ENCODE results near the gene OSBP2.

OSBP2 gene

GRCh38 chr22:30780026-30780425 lies 85.4 kb downstream of the OSBP2 start:
- H3K4me3 ChIP-seq (replicated peaks; ENCODE audit: low read depth, low read length): no peak overlapping the region
- TF ChIP-seq, protein P1, sequence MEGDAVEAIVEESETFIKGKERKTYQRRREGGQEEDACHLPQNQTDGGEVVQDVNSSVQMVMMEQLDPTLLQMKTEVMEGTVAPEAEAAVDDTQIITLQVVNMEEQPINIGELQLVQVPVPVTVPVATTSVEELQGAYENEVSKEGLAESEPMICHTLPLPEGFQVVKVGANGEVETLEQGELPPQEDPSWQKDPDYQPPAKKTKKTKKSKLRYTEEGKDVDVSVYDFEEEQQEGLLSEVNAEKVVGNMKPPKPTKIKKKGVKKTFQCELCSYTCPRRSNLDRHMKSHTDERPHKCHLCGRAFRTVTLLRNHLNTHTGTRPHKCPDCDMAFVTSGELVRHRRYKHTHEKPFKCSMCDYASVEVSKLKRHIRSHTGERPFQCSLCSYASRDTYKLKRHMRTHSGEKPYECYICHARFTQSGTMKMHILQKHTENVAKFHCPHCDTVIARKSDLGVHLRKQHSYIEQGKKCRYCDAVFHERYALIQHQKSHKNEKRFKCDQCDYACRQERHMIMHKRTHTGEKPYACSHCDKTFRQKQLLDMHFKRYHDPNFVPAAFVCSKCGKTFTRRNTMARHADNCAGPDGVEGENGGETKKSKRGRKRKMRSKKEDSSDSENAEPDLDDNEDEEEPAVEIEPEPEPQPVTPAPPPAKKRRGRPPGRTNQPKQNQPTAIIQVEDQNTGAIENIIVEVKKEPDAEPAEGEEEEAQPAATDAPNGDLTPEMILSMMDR (IDR thresholded peaks at IDR 0.05; ENCODE audit: low read depth, low read length, missing control alignments): no peak
- DNase-seq (ENCODE audit: extremely low read depth, low read depth): no peak

- no peak overlapping the region for H3K4me3 ChIP-seq (replicated peaks; ENCODE audit: low read depth, low read length)
- TF ChIP-seq, protein P1 (IDR thresholded peaks at IDR 0.05; ENCODE audit: low read depth, low read length, missing control alignments): no peak
- no peak for DNase-seq (ENCODE audit: extremely low read depth, low read depth)
Observed at GRCh38 chr22:30781271-30781875, 86.7 kb downstream of the OSBP2 start.

GRCh38 chr22:30782613-30783012 lies 87.9 kb downstream of the OSBP2 start:
- TF ChIP-seq, protein P1 (IDR thresholded peaks at IDR 0.05; ENCODE audit: low read depth, low read length, missing control alignments): no peak
- DNase-seq (ENCODE audit: extremely low read depth, low read depth): no peak
- H3K4me3 ChIP-seq (replicated peaks; ENCODE audit: low read depth, low read length): no peak overlapping the region

- H3K4me3 ChIP-seq (replicated peaks; ENCODE audit: low read depth, low read length): no peak overlapping the region
- TF ChIP-seq, protein P1 (IDR thresholded peaks at IDR 0.05; ENCODE audit: low read depth, low read length, missing control alignments): no peak
- no peak for DNase-seq (ENCODE audit: extremely low read depth, low read depth)
Observed at GRCh38 chr22:30783021-30783420, 88.3 kb downstream of the OSBP2 start.

GRCh38 chr22:30785527-30785926 lies 90.9 kb downstream of the OSBP2 start:
- TF ChIP-seq, protein P1 (IDR thresholded peaks at IDR 0.05; ENCODE audit: low read depth, low read length, missing control alignments): no peak
- no peak overlapping the region for H3K4me3 ChIP-seq (replicated peaks; ENCODE audit: low read depth, low read length)
- no peak for DNase-seq (ENCODE audit: extremely low read depth, low read depth)

DNA sequence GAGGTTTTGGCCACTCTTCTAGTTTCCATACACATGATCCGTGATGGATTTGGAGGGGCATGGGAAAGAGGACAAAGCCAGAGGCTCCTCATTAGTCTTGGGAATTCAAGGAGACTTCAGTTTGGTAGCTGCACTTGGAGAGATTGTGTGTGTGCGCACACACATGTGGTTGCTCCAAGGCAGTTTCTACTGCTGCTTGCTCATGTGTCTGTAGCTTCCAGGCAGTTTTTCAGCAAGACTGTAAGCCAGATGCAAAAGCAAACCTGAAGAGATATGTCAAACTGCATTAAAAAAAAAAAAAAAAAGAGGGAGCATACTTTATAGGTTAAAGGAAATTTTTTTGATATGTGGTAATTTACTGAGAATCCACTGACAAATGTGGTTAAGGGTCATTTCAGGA lies 95.7 kb downstream of the OSBP2 start:
- no peak for DNase-seq (ENCODE audit: extremely low read depth, low read depth)
- H3K4me3 ChIP-seq (replicated peaks; ENCODE audit: low read depth, low read length): no peak overlapping the region
- TF ChIP-seq, protein P1 (IDR thresholded peaks at IDR 0.05; ENCODE audit: low read depth, low read length, missing control alignments): no peak

- no peak for DNase-seq (ENCODE audit: extremely low read depth, low read depth)
- H3K4me3 ChIP-seq (replicated peaks; ENCODE audit: low read depth, low read length): no peak overlapping the region
- TF ChIP-seq, protein P1 (IDR thresholded peaks at IDR 0.05; ENCODE audit: low read depth, low read length, missing control alignments): no peak
Observed at GRCh38 chr22:30792456-30792855, 97.8 kb downstream of the OSBP2 start.

Data from HFF-Myc (cell line).